Testis (tissue), 3 donors: Measurements from ENCODE around the gene DMGDH. TPM values are rescaled to one million over a fixed set of nuclear protein-coding genes. Genes with fewer than 3 reads are reported as not detected.

Experiments used
- DNase-seq: peaks from one replicate; pipeline ENCODE4 v3.0.0-alpha.2; 2019
- H3K27ac ChIP-seq, 2 donors: fragments of 200-600 bp; sonication (generic); one replicate each; pipeline ENCODE4 v1.5.1; 2019
- H3K27me3 ChIP-seq: fragments of 200-600 bp; sonication (generic); one replicate; pipeline ENCODE4 v1.5.1; 2019
- H3K36me3 ChIP-seq: fragments of 200-600 bp; sonication (generic); one replicate; pipeline ENCODE4 v1.5.1; 2017; ENCODE audit warnings: low read depth; ENCODE audit errors: missing control alignments
- H3K4me1 ChIP-seq: fragments of 200-600 bp; sonication (generic); one replicate; pipeline ENCODE4 v1.5.1; 2019
- H3K4me3 ChIP-seq, 2 donors: fragments of 200-600 bp; sonication (generic); one replicate each; pipeline ENCODE4 v1.5.1; 2017 to 2019
- H3K9me3 ChIP-seq: fragments of 200-600 bp; sonication (generic); one replicate; pipeline ENCODE4 v1.5.1; 2017
- CTCF ChIP-seq, 3 experiments: fragments of 450-650 bp in 2 of 3; fragments of 200-600 bp in 1 of 3; sonication (generic) in 1 of 3; IDR thresholded peaks; one replicate each; pipeline ENCODE4 v1.5.1; 2016 to 2019; ENCODE audit warnings: antibody characterized with exemption in 3 of 3, mild to moderate bottlenecking in 2 of 3, moderate library complexity in 1 of 3
- POLR2A ChIP-seq: fragments of 450-650 bp; IDR thresholded peaks from one replicate; pipeline ENCODE4 v1.6.1; 2017; ENCODE audit warnings: antibody characterized with exemption, mild to moderate bottlenecking, moderate library complexity
- WGBS, 2 donors: methylation state at CpG; one replicate each; pipeline ENCODE4 v1.1.5; 2018; 5-methylcytosine and 5-hydroxymethylcytosine counted together
- intact Hi-C: fragments of 100-400 bp; cut with DNase I; formaldehyde crosslinking; loops from one replicate; pipeline ENCODE4 v1.15.1; 2023; ENCODE audit warnings: low total_unique reads
- polyA plus RNA-seq: library from polyadenylated mRNA; stranded (reverse); fragments of 350-450 nt; fragmentation: Illumina TruSeq; extraction: RNeasy Lipid Tissue Mini Kit (QIAGEN cat#74804); gene quantifications from one replicate; pipeline ENCODE4 v1.2.3, GENCODE V29; 2014; ENCODE audit warnings: low read depth, low replicate concordance; ENCODE audit not compliant: insufficient read depth
- total RNA-seq, 2 donors: library from RNA; depleted of rRNA; stranded (reverse); fragments of >200 nt; gene quantifications; one replicate each; pipeline ENCODE4 v1.2.3, GENCODE V29; 2016

DMGDH gene
- total and polyA plus RNA-seq, 3 donors from 2014 or later: 3.8 to 18.0 (median 6.8) TPM

GRCh38 chr5:79047199-79047598 is 22.3 kb downstream of the DMGDH start:
- Histone ChIP-seq H3K9me3 (no peaks in the 10 kb centered on the region), H3K4me1 (no peaks in the 10 kb centered on the region), H3K27me3 (no peaks in the 10 kb centered on the region), H3K27ac (no peak overlapping the region), H3K36me3 (no peaks in the 10 kb centered on the region), H3K4me3 (no peak overlapping the region)
- DNase-seq: no peak
- 90 to 96% methylated on average over 3 of the region's 3 CpGs for WGBS, 2 donors
- TF ChIP-seq POLR2A (no peak), CTCF (IDR thresholded peaks at IDR 0.05) (no peak)
- intact Hi-C loops: no loop called here

GRCh38 chr5:79042188-79042587 is 27.3 kb downstream of the DMGDH start:
- intact Hi-C loops: no loop called here
- H3K4me1 ChIP-seq: no peaks in the 10 kb centered on the region
- H3K27ac ChIP-seq: no peak overlapping the region
- no peaks in the 10 kb centered on the region for H3K9me3 ChIP-seq
- H3K36me3 ChIP-seq: no peaks in the 10 kb centered on the region
- no peak overlapping the region for H3K4me3 ChIP-seq
- no peak for TF ChIP-seq POLR2A
- TF ChIP-seq CTCF (IDR thresholded peaks at IDR 0.05): no peak
- no peak for DNase-seq
- no peaks in the 10 kb centered on the region for H3K27me3 ChIP-seq
- WGBS, 2 donors: 86 to 94% methylated on average over 3 of the region's 3 CpGs

- no peak for DNase-seq
- Histone ChIP-seq H3K27me3 (no peaks in the 10 kb centered on the region), H3K9me3 (no peaks in the 10 kb centered on the region), H3K4me3 (no peak overlapping the region), H3K36me3 (no peaks in the 10 kb centered on the region), H3K27ac (no peak overlapping the region), H3K4me1 (no peaks in the 10 kb centered on the region)
- WGBS, 2 donors: 94 to 97% methylated on average over 2 of the region's 2 CpGs
- intact Hi-C loops: no loop called here
- TF ChIP-seq CTCF (IDR thresholded peaks at IDR 0.05) (no peak), POLR2A (no peak)
These were observed 32.7 kb downstream of the DMGDH start for GRCh38 chr5:79036769-79037168.

GRCh38 chr5:79035237-79035636 is 34.2 kb downstream of the DMGDH start:
- Histone ChIP-seq H3K4me1 (no peaks in the 10 kb centered on the region), H3K36me3 (no peaks in the 10 kb centered on the region), H3K9me3 (no peaks in the 10 kb centered on the region), H3K27me3 (no peaks in the 10 kb centered on the region), H3K4me3 (no peak overlapping the region), H3K27ac (no peak overlapping the region)
- TF ChIP-seq CTCF (IDR thresholded peaks at IDR 0.05): no peak
- TF ChIP-seq POLR2A: no peak
- WGBS, 2 donors: 56 to 75% methylated on average over 3 of the region's 3 CpGs
- DNase-seq: no peak
- intact Hi-C loops: no loop called here

- Histone ChIP-seq H3K9me3 (no peaks in the 10 kb centered on the region), H3K27ac (no peak overlapping the region), H3K4me1 (no peaks in the 10 kb centered on the region), H3K4me3 (no peak overlapping the region), H3K36me3 (no peaks in the 10 kb centered on the region), H3K27me3 (no peaks in the 10 kb centered on the region)
- TF ChIP-seq POLR2A (no peak), CTCF (IDR thresholded peaks at IDR 0.05) (no peak)
- DNase-seq: no peak
- intact Hi-C loops: no loop called here
- WGBS, 2 donors: 94 to 95% methylated on average over 5 of the region's 5 CpGs
These were observed 36.7 kb downstream of the DMGDH start for GRCh38 chr5:79032782-79033181.
